Body of pancreas (tissue), 4 donors: ENCODE data around the gene LRRC7.

Experiments
- CTCF ChIP-seq, 7 experiments: fragments of 450-650 bp in 4 of 7; fragments of 200-600 bp in 3 of 7; sonication (generic) in 3 of 7; IDR thresholded peaks; one replicate each; pipeline ENCODE4 v1.5.1; 2016 to 2019; ENCODE audit warnings: antibody characterized with exemption in 7 of 7
- POLR2A ChIP-seq, 3 donors: fragments of 450-650 bp; IDR thresholded peaks; one replicate each; pipeline ENCODE4 v1.6.1; 2016; ENCODE audit warnings: antibody characterized with exemption in 3 of 3, mild to moderate bottlenecking in 2 of 3

GRCh38 chr1:70033266-70033873 is 465.6 kb downstream of the LRRC7 start:
- TF ChIP-seq CTCF (IDR thresholded peaks at IDR 0.05): no peak
- no peak for TF ChIP-seq POLR2A (IDR thresholded peaks at IDR 0.05)
